T47D (cell line): ENCODE measurements around the gene NCKAP1.

Experiments
- DNase-seq, 2 experiments: peaks; one replicate each; pipeline versions ENCODE4 v3.0.0 to v3.0.0-alpha.2; 2011 to 2012; ENCODE audit warnings: low read depth in 1 of 2, low spot score in 1 of 2
- JUND ChIP-seq: IDR thresholded peaks from 2 replicates; pipeline ENCODE4 v1.6.1; 2012; ENCODE audit warnings: low read depth
- in situ Hi-C: cut with HindIII; loops from 2 replicates; pipeline ENCODE4 v1.10.0; 2016; ENCODE audit warnings: low sequenced_read_pairs, low pct_unique_long_range_greater_than_20kb

NCKAP1 gene

DNA sequence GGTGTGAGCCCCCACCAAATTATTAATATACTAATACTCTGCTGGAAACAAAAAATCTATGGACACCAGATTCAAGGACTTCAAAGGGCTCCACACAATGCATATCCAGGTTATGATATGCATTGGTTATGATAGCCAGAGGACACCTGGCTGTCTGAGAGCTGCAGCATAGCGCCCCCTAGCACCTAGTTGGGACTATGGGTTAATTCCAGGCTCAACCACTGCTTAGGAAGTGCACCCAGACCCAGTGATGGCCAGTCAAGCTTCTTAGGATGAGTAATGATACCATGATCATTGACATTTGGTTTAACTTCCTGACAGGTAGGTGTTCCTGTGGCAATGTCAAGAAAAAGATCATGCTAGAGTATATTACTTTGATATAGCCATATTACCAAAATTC, 168.0 kb downstream of the NCKAP1 start:
- in situ Hi-C loops = no loop called here
- peak in 1 of 2 experiments; percentile 45 for DNase-seq
- no peak for TF ChIP-seq JUND

- TF ChIP-seq JUND = no peak
- DNase-seq = no peak
- in situ Hi-C loops = no loop called here
These were observed 170.0 kb downstream of the NCKAP1 start for GRCh38 chr2:182868054-182868796.

DNA sequence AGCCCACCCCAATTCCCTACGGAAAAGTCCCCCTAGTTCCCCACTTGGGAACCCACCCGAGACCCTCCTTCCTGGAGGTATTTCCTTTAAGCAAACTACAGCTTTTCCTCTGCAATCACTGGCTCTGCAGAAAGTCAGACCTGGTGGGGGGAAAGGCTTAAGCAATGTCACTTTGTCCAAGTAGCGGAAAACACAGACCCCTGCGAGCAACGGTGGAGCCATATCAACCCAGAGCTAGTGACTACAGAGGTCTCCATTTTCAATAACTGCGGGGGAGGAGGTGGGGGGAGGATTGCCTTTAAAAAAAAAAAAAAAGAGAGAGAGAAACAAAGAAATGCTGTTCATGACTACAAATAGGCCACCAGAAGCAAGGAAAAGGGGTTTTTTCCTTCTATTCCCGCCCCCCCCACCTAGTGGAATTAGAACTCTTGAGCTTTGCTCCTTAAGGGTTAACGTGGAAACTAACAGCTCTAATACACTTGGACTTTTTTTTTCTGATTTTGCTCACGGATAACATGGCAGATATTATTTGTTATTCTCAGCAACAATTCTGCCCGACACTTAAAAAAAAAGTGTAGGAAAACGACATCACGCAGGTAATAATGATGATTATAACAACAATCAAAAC, 170.7 kb downstream of the NCKAP1 start:
- no peak for TF ChIP-seq JUND
- in situ Hi-C loops = no loop called here
- no peak for DNase-seq

- TF ChIP-seq JUND = no peak
- peak; percentile 5 to 26 for DNase-seq
- in situ Hi-C loops = no loop called here
These were observed 171.5 kb downstream of the NCKAP1 start, which contains the start of gene FRZB for GRCh38 chr2:182866461-182867406. TSS of gene FRZB (minus strand) at chr2:182866637. CDS start at chr2:182866552, 85 bp downstream.

DNA sequence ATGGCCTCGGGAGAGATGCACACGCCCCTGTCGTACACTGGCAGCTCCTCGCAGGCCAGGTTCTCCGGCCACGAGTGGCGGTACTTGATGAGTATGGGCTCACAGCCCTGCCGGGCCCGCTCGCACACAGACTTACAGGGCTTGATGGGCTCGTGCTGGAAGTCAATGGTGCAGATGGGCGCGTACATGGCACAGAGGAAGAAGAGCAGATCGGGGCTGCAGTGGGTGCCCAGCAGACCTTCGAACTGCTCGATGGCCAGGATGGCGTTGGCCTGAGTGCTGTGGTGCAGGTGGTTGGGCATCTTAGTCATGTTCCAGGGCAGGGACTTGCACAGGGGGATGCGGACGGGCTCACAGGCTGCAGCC, 172.2 kb downstream of the NCKAP1 start:
- no peak for TF ChIP-seq JUND
- in situ Hi-C loops = no loop called here
- DNase-seq = no peak

DNA sequence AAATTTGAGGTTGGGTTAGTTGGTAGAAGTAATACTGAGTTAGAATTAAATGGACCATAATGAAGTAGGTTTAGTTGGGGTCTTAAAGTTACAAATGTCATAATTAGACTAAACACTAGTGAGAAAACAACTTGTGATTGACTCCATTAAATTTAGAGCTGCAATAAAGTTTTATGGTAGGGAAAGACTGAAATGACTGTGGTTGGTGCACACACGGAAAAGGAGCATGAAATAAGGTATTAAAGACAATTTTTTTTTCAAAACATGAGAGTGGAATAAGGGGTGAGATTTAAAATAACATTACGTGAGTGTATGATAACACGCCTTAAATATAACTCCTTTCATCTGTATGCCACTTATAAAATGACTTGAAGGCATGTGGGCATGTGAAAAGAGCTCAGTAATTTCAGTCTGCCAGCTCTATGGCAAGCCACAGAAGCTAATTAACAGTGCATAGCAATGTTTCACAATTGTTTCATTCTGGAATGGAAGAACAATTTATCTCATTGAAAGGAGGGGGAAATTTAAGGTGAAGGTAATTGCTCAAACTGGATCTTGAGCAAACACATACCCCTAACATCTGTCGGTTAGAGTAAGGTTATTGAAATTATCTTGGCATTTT, 173.2 kb downstream of the NCKAP1 start:
- in situ Hi-C loops = no loop called here
- no peak for DNase-seq
- no peak for TF ChIP-seq JUND

DNA sequence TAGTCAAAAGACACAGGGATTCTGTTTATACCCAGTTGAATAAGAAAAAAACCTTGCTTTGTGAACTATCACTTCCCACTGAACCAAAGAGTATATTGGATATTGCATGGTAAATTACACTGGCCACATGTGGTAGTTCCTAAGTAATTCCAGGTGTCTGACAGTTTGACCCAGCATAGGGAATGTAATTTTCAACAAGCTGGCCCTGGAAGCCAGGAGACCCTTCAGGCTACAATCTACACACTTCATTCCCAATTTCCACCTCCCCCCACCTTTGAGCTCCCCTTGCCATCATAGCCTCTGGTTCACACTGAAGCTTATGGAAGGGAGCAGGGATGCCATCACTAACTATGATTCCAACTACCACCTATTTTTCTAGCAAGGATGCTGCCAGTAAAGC, 174.6 kb downstream of the NCKAP1 start:
- in situ Hi-C loops = no loop called here
- DNase-seq = no peak
- TF ChIP-seq JUND = no peak

DNA sequence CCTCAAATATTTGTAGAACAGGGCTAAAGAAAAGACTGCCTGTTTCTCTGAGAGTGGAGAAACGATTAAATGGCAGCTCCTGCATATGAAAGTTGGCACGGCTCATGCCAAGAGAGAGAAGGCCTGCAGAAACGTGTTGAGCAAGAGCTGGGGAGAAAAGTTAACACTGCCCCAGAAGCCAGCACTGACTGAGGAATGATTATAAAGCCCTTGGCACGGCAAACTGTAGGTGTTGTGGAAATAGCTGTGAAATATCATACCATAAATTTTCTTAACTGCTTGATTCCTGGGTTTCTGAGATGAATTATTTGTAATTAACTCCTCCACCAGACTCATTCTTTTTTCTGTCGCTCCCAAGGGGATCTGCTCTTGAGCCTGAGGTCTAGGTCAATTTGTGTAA, 176.2 kb downstream of the NCKAP1 start:
- in situ Hi-C loops = no loop called here
- no peak for TF ChIP-seq JUND
- no peak for DNase-seq

DNA sequence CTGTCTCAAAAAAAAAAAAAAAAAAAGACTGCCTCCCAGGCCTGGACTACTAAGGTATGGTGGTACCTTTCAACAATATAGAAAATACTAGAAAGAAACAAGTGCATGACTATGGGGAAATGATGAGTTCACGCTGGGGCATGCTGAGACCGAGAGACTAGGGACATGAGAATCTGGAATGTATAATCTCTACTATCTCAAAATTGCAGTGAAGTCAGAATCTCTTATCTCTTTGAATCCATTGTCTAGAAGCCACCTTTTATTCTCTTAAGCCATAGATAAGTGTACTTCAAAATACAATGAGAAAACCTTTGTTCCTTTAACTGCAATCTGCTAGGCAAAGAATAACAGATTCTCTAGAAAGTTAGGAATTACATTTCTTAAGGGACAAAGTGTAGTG, 177.4 kb downstream of the NCKAP1 start:
- no peak for TF ChIP-seq JUND
- in situ Hi-C loops = no loop called here
- DNase-seq = no peak
